C4-2B (cell line): ENCODE data around the gene NKAPL.

Source experiments
- H3K27ac ChIP-seq: fragments of 450-650 bp; 2 replicates; pipeline ENCODE4 v1.5.1; 2017
- ZFX ChIP-seq: fragments of 450-650 bp; IDR thresholded peaks from 2 replicates; pipeline ENCODE4 v1.6.1; 2017
- TF ChIP-seq, protein P1 (sequence below): fragments of 450-650 bp; conservative IDR thresholded peaks from 2 replicates; pipeline ENCODE4 v1.5.1; 2017; ENCODE audit warnings: mild to moderate bottlenecking

The NKAPL gene

DNA sequence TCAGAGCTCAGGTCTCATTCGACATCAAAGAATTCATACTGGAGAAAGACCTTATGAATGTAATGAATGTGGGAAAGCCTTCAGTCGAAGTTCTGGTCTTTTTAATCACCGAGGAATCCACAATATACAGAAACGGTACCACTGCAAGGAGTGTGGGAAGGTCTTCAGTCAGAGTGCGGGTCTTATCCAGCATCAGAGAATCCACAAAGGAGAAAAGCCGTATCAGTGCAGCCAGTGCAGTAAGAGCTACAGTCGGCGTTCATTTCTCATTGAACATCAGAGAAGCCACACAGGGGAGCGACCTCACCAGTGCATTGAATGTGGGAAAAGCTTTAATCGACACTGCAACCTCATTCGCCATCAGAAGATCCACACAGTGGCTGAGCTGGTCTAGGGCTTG lies 26.3 kb upstream of the NKAPL start:
- H3K27ac ChIP-seq: no peak overlapping the region
- no peak for TF ChIP-seq ZFX
- TF ChIP-seq, protein P1, sequence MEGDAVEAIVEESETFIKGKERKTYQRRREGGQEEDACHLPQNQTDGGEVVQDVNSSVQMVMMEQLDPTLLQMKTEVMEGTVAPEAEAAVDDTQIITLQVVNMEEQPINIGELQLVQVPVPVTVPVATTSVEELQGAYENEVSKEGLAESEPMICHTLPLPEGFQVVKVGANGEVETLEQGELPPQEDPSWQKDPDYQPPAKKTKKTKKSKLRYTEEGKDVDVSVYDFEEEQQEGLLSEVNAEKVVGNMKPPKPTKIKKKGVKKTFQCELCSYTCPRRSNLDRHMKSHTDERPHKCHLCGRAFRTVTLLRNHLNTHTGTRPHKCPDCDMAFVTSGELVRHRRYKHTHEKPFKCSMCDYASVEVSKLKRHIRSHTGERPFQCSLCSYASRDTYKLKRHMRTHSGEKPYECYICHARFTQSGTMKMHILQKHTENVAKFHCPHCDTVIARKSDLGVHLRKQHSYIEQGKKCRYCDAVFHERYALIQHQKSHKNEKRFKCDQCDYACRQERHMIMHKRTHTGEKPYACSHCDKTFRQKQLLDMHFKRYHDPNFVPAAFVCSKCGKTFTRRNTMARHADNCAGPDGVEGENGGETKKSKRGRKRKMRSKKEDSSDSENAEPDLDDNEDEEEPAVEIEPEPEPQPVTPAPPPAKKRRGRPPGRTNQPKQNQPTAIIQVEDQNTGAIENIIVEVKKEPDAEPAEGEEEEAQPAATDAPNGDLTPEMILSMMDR: no peak

DNA sequence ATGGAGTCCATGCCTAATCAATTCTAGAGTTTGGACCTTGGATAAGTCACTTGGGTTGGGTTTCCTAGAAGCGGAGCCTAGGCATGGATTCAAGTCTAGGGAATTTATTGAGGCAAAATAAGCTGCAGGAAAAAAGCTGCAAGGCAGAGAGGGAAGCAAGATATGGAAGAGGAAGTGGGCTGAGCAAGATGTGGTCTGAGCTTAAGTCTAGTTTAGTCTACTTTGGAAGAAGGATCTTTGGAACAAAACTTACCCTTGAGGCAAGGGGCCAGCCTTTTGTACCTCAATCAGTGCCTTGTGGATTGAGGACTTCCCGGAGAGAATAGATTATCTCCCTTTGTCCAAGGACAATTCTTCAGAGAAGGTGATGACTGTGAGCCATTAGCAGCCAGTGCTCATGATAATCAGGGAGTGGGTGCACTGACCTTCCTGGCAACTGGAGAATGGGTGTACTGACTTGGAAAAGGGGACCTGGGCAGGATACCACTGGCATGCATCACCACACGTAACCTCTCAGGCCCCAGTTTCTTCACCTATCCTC lies 23.1 kb upstream of the NKAPL start:
- H3K27ac ChIP-seq: no peak overlapping the region
- TF ChIP-seq ZFX: no peak
- TF ChIP-seq, protein P1: no peak

DNA sequence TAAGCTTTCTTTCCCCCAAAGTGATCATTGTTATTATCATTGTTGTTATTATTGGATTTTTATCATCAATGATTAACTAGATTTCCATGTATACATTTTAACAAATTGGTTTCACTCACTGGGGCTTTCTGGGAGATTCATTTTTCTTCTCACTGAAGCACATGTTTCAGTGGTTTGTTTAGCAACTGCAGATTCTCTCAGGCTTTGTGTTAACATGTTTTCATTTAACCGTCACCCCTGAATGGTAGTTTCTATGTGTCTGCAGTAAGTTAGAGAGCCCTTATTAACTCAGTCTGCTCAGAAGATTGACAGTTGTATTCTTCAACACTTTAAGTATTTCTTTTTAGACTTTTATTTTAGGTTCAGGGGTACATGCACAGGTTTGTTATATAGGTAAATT lies 19.5 kb upstream of the NKAPL start:
- no peak for TF ChIP-seq ZFX
- TF ChIP-seq, protein P1: no peak

DNA sequence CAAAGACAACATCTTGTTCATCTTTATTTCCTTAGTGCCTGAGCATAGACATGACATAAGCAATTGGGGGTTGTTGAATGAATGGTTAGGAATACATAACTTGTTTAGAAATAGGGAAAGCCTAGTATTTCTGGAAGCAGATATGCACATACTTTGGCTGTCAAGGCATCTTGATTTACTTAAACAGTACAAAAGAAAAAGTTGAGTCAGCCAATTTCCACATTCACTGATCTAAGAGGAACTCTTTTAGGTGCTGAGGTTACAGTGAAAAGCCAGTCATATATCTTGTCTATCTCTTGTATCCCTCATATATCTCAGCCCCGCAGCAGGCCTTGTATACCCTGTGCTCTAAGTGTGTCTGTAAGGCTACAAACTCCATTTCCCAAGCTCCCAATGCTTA lies 18.6 kb upstream of the NKAPL start:
- no peak overlapping the region for H3K27ac ChIP-seq
- TF ChIP-seq, protein P1: no peak
- TF ChIP-seq ZFX: no peak

More for the DNA sequence above, 19.5 kb upstream of the NKAPL start:
- H3K27ac ChIP-seq: no peak overlapping the region

DNA sequence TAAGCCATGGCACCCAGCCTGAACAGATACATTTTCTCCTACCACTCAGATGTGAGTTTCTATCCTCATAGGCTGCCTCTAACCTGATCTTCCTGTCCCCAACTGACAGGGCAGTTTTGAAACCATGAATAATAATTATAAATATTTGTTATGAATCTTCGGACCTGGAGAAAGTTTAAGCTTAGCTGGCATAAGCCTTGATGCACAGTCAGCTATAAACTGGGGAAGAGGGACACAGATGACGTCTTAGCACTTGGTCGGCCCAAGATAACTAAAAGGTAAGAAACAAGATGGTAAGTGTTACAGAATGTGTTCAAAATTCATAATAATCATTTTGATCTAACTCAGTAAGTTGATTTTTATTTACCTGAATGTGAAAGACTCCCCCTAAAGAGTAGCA lies 15.2 kb upstream of the NKAPL start:
- TF ChIP-seq, protein P1: no peak
- no peak for TF ChIP-seq ZFX
- no peak overlapping the region for H3K27ac ChIP-seq

DNA sequence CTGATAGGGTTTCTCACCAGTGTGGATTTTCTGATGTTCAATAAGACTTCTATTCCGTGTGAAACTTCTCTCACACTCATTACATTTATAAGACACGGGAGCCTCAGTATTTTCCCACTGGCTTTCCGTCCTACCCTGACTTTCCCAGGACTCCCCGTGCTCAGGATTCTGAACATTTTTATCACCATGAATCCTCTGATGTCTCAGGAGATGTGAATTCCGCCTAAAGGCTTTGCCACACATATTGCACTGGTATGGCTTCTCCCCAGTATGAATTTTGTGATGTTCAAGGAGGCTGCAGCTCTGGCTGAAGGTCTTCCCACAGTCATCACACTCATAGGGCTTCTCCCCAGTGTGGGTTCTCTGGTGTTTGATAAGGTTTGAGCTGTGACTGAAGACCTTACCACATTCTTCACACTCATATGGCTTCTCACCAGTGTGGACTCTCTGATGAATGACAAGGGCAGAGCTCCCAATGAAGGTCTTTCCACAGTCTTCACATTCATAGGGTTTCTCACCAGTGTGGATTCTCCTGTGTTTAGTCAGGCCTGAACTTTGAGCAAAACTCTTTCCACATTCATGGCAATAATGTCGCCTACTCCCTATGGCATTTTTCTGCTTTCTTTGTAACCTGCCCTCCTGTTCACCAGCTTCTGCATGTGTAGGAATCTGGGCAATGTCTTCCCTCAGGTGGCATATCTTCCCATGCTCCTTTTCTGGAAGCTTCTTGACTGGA lies 13.7 kb upstream of the NKAPL start:
- TF ChIP-seq ZFX: no peak
- TF ChIP-seq, protein P1: no peak
- H3K27ac ChIP-seq: no peak overlapping the region

DNA sequence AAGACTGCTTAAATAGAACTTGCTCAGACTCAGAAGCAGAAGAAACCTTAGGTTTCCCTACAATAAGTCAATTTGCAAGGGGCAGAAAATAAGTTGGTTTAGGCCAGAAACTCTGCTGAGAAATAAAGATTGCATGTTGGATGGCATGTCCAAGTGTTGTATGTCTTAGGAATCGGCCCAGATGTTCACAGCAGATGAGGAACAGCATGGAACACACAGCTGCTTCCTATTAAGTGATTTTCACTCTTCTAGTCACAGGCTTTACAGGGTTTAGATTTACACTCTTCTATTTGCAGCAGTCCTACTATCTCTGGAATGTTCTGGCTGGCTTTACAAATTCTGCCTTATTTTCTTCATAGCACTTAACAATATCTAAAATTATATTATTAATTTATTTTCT lies 10.2 kb upstream of the NKAPL start:
- TF ChIP-seq ZFX: no peak
- TF ChIP-seq, protein P1: no peak
- no peak overlapping the region for H3K27ac ChIP-seq
